Neural cell (in vitro differentiated cells): Measurements from ENCODE around the gene CDON.
"Not testable (repeated sequence)": the region's sequence is repeated elsewhere in the genome, so short reads cannot be mapped to it uniquely, and the experiment has no call there.

ENCODE experiments used
- EP300 ChIP-seq: fragments of 450-650 bp; conservative IDR thresholded peaks from 2 replicates; pipeline ENCODE4 v1.6.1; 2014; ENCODE audit warnings: antibody characterized with exemption, mild to moderate bottlenecking, moderate library complexity; ENCODE audit not compliant: poor library complexity, severe bottlenecking
- EZH2 ChIP-seq: fragments of 200-600, 300-800 bp; shearing (Covaris generic), sonication (generic); IDR thresholded peaks from 2 replicates; pipeline ENCODE4 v1.6.1; 2014; ENCODE audit warnings: antibody characterized with exemption, low read length, borderline replicate concordance, mild to moderate bottlenecking; ENCODE audit not compliant: insufficient read depth, poor library complexity, severe bottlenecking
- MXI1 ChIP-seq: fragments of 450-650 bp; conservative IDR thresholded peaks from 2 replicates; pipeline ENCODE4 v1.6.1; 2014; ENCODE audit warnings: antibody characterized with exemption, mild to moderate bottlenecking; ENCODE audit not compliant: poor library complexity, severe bottlenecking
- POLR2AphosphoS5 ChIP-seq: IDR thresholded peaks from 2 replicates; pipeline ENCODE4 v1.6.1; 2012
- RAD21 ChIP-seq: fragments of 450-650 bp; conservative IDR thresholded peaks from 2 replicates; pipeline ENCODE4 v1.6.1; 2014; ENCODE audit warnings: antibody characterized with exemption, mild to moderate bottlenecking, moderate library complexity
- SMC3 ChIP-seq: fragments of 450-650 bp; conservative IDR thresholded peaks from 2 replicates; pipeline ENCODE4 v1.6.1; 2014; ENCODE audit warnings: antibody characterized with exemption, mild to moderate bottlenecking, moderate library complexity; ENCODE audit not compliant: poor library complexity
- TAF1 ChIP-seq: IDR thresholded peaks from 2 replicates; pipeline ENCODE4 v1.6.1; 2012; ENCODE audit warnings: low read depth
- TF ChIP-seq, protein P1 (sequence below): fragments of 450-650 bp; IDR thresholded peaks from 2 replicates; pipeline ENCODE4 v1.5.1; 2014; ENCODE audit warnings: antibody characterized with exemption, mild to moderate bottlenecking, moderate library complexity; ENCODE audit not compliant: poor library complexity, severe bottlenecking
- TF ChIP-seq, protein P2 (sequence below): IDR thresholded peaks from 2 replicates; pipeline ENCODE4 v1.6.1; 2012; ENCODE audit warnings: borderline replicate concordance

- not testable (repeated sequence) for TF ChIP-seq POLR2AphosphoS5, TAF1, RAD21, EP300, EZH2, SMC3, MXI1
- TF ChIP-seq, protein P1, sequence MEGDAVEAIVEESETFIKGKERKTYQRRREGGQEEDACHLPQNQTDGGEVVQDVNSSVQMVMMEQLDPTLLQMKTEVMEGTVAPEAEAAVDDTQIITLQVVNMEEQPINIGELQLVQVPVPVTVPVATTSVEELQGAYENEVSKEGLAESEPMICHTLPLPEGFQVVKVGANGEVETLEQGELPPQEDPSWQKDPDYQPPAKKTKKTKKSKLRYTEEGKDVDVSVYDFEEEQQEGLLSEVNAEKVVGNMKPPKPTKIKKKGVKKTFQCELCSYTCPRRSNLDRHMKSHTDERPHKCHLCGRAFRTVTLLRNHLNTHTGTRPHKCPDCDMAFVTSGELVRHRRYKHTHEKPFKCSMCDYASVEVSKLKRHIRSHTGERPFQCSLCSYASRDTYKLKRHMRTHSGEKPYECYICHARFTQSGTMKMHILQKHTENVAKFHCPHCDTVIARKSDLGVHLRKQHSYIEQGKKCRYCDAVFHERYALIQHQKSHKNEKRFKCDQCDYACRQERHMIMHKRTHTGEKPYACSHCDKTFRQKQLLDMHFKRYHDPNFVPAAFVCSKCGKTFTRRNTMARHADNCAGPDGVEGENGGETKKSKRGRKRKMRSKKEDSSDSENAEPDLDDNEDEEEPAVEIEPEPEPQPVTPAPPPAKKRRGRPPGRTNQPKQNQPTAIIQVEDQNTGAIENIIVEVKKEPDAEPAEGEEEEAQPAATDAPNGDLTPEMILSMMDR = not testable (repeated sequence)
- TF ChIP-seq, protein P2, sequence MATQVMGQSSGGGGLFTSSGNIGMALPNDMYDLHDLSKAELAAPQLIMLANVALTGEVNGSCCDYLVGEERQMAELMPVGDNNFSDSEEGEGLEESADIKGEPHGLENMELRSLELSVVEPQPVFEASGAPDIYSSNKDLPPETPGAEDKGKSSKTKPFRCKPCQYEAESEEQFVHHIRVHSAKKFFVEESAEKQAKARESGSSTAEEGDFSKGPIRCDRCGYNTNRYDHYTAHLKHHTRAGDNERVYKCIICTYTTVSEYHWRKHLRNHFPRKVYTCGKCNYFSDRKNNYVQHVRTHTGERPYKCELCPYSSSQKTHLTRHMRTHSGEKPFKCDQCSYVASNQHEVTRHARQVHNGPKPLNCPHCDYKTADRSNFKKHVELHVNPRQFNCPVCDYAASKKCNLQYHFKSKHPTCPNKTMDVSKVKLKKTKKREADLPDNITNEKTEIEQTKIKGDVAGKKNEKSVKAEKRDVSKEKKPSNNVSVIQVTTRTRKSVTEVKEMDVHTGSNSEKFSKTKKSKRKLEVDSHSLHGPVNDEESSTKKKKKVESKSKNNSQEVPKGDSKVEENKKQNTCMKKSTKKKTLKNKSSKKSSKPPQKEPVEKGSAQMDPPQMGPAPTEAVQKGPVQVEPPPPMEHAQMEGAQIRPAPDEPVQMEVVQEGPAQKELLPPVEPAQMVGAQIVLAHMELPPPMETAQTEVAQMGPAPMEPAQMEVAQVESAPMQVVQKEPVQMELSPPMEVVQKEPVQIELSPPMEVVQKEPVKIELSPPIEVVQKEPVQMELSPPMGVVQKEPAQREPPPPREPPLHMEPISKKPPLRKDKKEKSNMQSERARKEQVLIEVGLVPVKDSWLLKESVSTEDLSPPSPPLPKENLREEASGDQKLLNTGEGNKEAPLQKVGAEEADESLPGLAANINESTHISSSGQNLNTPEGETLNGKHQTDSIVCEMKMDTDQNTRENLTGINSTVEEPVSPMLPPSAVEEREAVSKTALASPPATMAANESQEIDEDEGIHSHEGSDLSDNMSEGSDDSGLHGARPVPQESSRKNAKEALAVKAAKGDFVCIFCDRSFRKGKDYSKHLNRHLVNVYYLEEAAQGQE = not testable (repeated sequence)
Observed at GRCh38 chr11:126028534-126028933, 34.1 kb downstream of the CDON start.
